PC-9 (cell line): ENCODE measurements around the gene GNE. TPM values are rescaled to one million over a fixed set of nuclear protein-coding genes. Genes with fewer than 3 reads are reported as not detected.

Experiments used
- BruUV-seq: library from RNA; stranded (reverse); fragments of 400-500 nt; replicated peaks from 2 replicates; lab custom pipeline; 2021; lab: Mats Ljungman, UMichigan
- CTCF ChIA-PET: fragments of 300-600 bp; sonication (Branson Sonifier 250); formaldehyde crosslinking; loops from one replicate; lab custom pipeline; 2022; ENCODE audit warnings: antibody characterized with exemption; lab: Charles Lee
- POLR2A ChIA-PET: fragments of 300-600 bp; sonication (Branson Sonifier 250); formaldehyde crosslinking; loops from one replicate; lab custom pipeline; 2022; ENCODE audit warnings: antibody characterized with exemption; ENCODE audit not compliant: unreplicated experiment; lab: Charles Lee
- DNase-seq, 2 experiments: peaks; one replicate each; pipeline versions ENCODE4 v3.0.0 to v3.0.0-alpha.2; 2015 to 2022; ENCODE audit warnings: mixed read lengths in 1 of 2
- H2AFZ ChIP-seq: fragments of 200-600 bp; sonication (generic); 2 replicates; pipeline ENCODE4 v1.8.1; 2017; ENCODE audit warnings: antibody characterized with exemption
- H3F3A ChIP-seq: fragments of 200-600 bp; sonication (generic); 2 replicates; pipeline ENCODE4 v1.8.1; 2017; ENCODE audit warnings: antibody characterized with exemption, mild to moderate bottlenecking, low read depth; ENCODE audit not compliant: insufficient read depth
- H3K27ac ChIP-seq: fragments of 200-600 bp; sonication (generic); 2 replicates; pipeline ENCODE4 v1.6.1; 2016; ENCODE audit warnings: mixed run types
- H3K27me3 ChIP-seq: fragments of 200-600 bp; sonication (generic); 2 replicates; pipeline ENCODE4 v1.6.1; 2016; ENCODE audit warnings: low read depth, mixed run types; ENCODE audit not compliant: insufficient read depth
- H3K36me3 ChIP-seq: fragments of 200-600 bp; sonication (generic); 2 replicates; pipeline ENCODE4 v1.6.1; 2016; ENCODE audit warnings: low read depth, mixed run types
- H3K4me1 ChIP-seq: fragments of 200-600 bp; sonication (generic); replicated peaks from 2 replicates; pipeline ENCODE4 v1.6.1; 2016; ENCODE audit warnings: mixed run types; ENCODE audit not compliant: insufficient read depth
- H3K4me2 ChIP-seq: fragments of 200-600 bp; sonication (generic); 2 replicates; pipeline ENCODE4 v1.6.1; 2017; ENCODE audit warnings: mixed run types
- H3K4me3 ChIP-seq: fragments of 200-600 bp; sonication (generic); 2 replicates; pipeline ENCODE4 v1.6.1; 2016; ENCODE audit warnings: mixed run types
- H3K79me2 ChIP-seq: fragments of 200-600 bp; sonication (generic); 2 replicates; pipeline ENCODE4 v1.6.1; 2017; ENCODE audit warnings: low read depth, mixed run types
- H3K9me2 ChIP-seq: fragments of 200-600 bp; sonication (generic); 2 replicates; pipeline ENCODE4 v1.8.1; 2017; ENCODE audit warnings: mild to moderate bottlenecking; ENCODE audit not compliant: insufficient read depth
- H3K9me3 ChIP-seq: fragments of 200-600 bp; sonication (generic); 2 replicates; pipeline ENCODE4 v1.8.1; 2016; ENCODE audit warnings: low read depth; ENCODE audit not compliant: insufficient read depth
- H4K20me1 ChIP-seq: fragments of 200-600 bp; sonication (generic); 2 replicates; pipeline ENCODE4 v1.8.1; 2017; ENCODE audit not compliant: insufficient read depth
- EZH2 ChIP-seq: fragments of 200-600 bp; sonication (generic); IDR thresholded peaks from 2 replicates; pipeline ENCODE4 v1.8.0; 2017; ENCODE audit warnings: antibody characterized with exemption, low read depth
- intact Hi-C: fragments of 100-400 bp; cut with micrococcal nuclease; formaldehyde crosslinking; loops from one replicate; pipeline ENCODE4 v1.10.0; 2022; ENCODE audit not compliant: unreplicated experiment
- total RNA-seq: library from RNA; stranded (reverse); gene quantifications from 2 replicates; pipeline ENCODE4 v1.2.3, GENCODE V29; 2021
- TF ChIP-seq, protein P1 (sequence below): fragments of 200-600 bp; sonication (generic); conservative IDR thresholded peaks from 2 replicates; pipeline ENCODE4 v1.6.1; 2017; ENCODE audit warnings: mixed run types, antibody characterized with exemption, mild to moderate bottlenecking, moderate library complexity

Gene GNE
- total RNA-seq, 1 experiment from 2014 or later: 23.2 TPM

- peaks cover 21% of the 10 kb centered on the region for H3K36me3 ChIP-seq
Measured at GRCh38 chr9:36222449-36222848, 35.8 kb downstream of the GNE start.

GRCh38 chr9:36221667-36222066 lies 36.6 kb downstream of the GNE start:
- H2AFZ ChIP-seq: no peak overlapping the region
- no peak overlapping the region for H3K4me3 ChIP-seq
- H3K36me3 ChIP-seq: peaks cover 19% of the 10 kb centered on the region
- DNase-seq: no peak
- no peaks in the 10 kb centered on the region for H3K27me3 ChIP-seq
- H3F3A ChIP-seq: peaks cover 5% of the 10 kb centered on the region; the same call in 1 of the 2 replicates
- H3K27ac ChIP-seq: no peak overlapping the region
- no peaks in the 10 kb centered on the region for H3K79me2 ChIP-seq
- TF ChIP-seq, protein P1, sequence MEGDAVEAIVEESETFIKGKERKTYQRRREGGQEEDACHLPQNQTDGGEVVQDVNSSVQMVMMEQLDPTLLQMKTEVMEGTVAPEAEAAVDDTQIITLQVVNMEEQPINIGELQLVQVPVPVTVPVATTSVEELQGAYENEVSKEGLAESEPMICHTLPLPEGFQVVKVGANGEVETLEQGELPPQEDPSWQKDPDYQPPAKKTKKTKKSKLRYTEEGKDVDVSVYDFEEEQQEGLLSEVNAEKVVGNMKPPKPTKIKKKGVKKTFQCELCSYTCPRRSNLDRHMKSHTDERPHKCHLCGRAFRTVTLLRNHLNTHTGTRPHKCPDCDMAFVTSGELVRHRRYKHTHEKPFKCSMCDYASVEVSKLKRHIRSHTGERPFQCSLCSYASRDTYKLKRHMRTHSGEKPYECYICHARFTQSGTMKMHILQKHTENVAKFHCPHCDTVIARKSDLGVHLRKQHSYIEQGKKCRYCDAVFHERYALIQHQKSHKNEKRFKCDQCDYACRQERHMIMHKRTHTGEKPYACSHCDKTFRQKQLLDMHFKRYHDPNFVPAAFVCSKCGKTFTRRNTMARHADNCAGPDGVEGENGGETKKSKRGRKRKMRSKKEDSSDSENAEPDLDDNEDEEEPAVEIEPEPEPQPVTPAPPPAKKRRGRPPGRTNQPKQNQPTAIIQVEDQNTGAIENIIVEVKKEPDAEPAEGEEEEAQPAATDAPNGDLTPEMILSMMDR: no peak
- TF ChIP-seq EZH2: no peak
- no peaks in the 10 kb centered on the region for H3K9me2 ChIP-seq
- no peaks in the 10 kb centered on the region for H3K9me3 ChIP-seq
- ChIA-PET CTCF (no interaction called here), POLR2A (no interaction called here)
- intact Hi-C loops: no loop called here
- no peak overlapping the region for H3K4me2 ChIP-seq
- H3K4me1 ChIP-seq: no peaks in the 10 kb centered on the region
- no TSS peak for BruUV-seq
- H4K20me1 ChIP-seq: no peaks in the 10 kb centered on the region; the same call in 1 of the 2 replicates

More at GRCh38 chr9:36222449-36222848, 35.8 kb downstream of the GNE start:
- Histone ChIP-seq H3F3A (peaks cover 5% of the 10 kb centered on the region; the same call in 1 of the 2 replicates), H3K4me3 (no peak overlapping the region), H3K4me1 (no peaks in the 10 kb centered on the region), H3K9me2 (no peaks in the 10 kb centered on the region), H3K27me3 (no peaks in the 10 kb centered on the region), H3K27ac (no peak overlapping the region), H3K9me3 (no peaks in the 10 kb centered on the region), H3K4me2 (no peak overlapping the region), H2AFZ (no peak overlapping the region), H3K79me2 (no peaks in the 10 kb centered on the region), H4K20me1 (no peaks in the 10 kb centered on the region; the same call in 1 of the 2 replicates)
- no TSS peak for BruUV-seq
- no peak for TF ChIP-seq EZH2
- TF ChIP-seq, protein P1: no peak
- intact Hi-C loops: no loop called here
- POLR2A ChIA-PET: no interaction called here
- DNase-seq: no peak
- CTCF ChIA-PET: no interaction called here

DNA sequence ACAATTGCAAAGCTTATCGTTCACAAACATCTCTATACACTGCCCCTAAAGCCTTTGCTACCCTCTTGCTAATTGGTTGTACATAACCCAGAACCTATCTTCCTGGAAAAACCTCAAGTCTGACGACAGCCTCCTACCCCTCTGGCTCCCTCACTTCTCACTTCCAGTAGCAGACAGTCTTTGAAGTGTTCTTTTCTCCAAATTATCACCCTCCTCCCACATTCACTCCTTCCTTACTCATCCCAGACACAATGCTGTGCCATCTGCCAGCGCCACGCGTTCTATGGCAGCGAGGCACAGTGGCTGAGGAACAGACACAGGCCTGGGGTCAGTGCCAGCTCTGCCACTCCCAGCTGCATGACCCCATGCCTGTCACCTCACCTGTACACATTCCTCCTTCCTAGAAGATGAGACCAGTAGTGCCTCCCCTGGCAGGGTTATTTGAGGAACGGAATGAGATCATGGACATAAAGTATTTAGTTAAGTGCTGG lies 39.8 kb downstream of the GNE start:
- POLR2A ChIA-PET: no interaction called here
- no TSS peak for BruUV-seq
- peaks cover 16% of the 10 kb centered on the region for H4K20me1 ChIP-seq

More for the DNA sequence above, 39.8 kb downstream of the GNE start:
- Histone ChIP-seq H3F3A (peaks cover 27% of the 10 kb centered on the region; the same call in 1 of the 2 replicates), H3K4me3 (no peak overlapping the region), H3K36me3 (peaks cover 17% of the 10 kb centered on the region; the same call in 1 of the 2 replicates), H3K4me1 (no peaks in the 10 kb centered on the region), H3K9me2 (no peaks in the 10 kb centered on the region), H3K4me2 (no peak overlapping the region), H3K27ac (no peak overlapping the region), H3K79me2 (no peaks in the 10 kb centered on the region), H3K9me3 (no peaks in the 10 kb centered on the region), H3K27me3 (no peaks in the 10 kb centered on the region), H2AFZ (no peak overlapping the region)
- intact Hi-C loops: no loop called here
- TF ChIP-seq, protein P1: no peak
- no peak for TF ChIP-seq EZH2
- CTCF ChIA-PET: no interaction called here
- DNase-seq: no peak
